PC-9 (cell line): ENCODE results near the gene MTUS2.

Experiments
- CTCF ChIP-seq: fragments of 200-600 bp; sonication (generic); conservative IDR thresholded peaks from 2 replicates; pipeline ENCODE4 v1.6.1; 2017; ENCODE audit warnings: mixed run types, antibody characterized with exemption, mild to moderate bottlenecking, moderate library complexity
- EZH2 ChIP-seq: fragments of 200-600 bp; sonication (generic); IDR thresholded peaks from 2 replicates; pipeline ENCODE4 v1.8.0; 2017; ENCODE audit warnings: antibody characterized with exemption, low read depth

- TF ChIP-seq CTCF (no peak), EZH2 (no peak)
These were observed 677.1 kb downstream of the MTUS2 start for GRCh38 chr13:29497137-29497654.
